SIG-M5 treated with dmso at 0.1 percent for 504 hours (cell line): ENCODE measurements around the gene FOXRED2.
"Not testable (repeated sequence)": the region's sequence is repeated elsewhere in the genome, so short reads cannot be mapped to it uniquely, and the experiment has no call there.

Experiments
- DNase-seq: peaks from one replicate; lab custom pipeline; 2025; ENCODE audit not compliant: unreplicated experiment; lab: John Stamatoyannopoulos, UW

FOXRED2 gene

GRCh38 chr22:36506637-36507517 is at the start of gene FOXRED2:
Gene FOXRED2, minus strand, starts transcription at chr22:36507040. Its CDS starts 618 bp downstream, at chr22:36506422.
- DNase-seq, result peak; percentile 62

- DNase-seq, result no peak
Observed at GRCh38 chr22:36554098-36554497, 47.3 kb upstream of the FOXRED2 start.

GRCh38 chr22:36552289-36552688 is 45.4 kb upstream of the FOXRED2 start:
- DNase-seq, result peak; percentile 51

- no peak for DNase-seq
Observed at GRCh38 chr22:36550701-36551495, 44.1 kb upstream of the FOXRED2 start.

- no peak for DNase-seq
Observed at GRCh38 chr22:36549033-36549432, 42.2 kb upstream of the FOXRED2 start.

GRCh38 chr22:36548606-36549005 is 41.8 kb upstream of the FOXRED2 start:
- DNase-seq, result no peak

GRCh38 chr22:36546932-36547331 is 40.1 kb upstream of the FOXRED2 start:
- DNase-seq, result no peak

GRCh38 chr22:36546092-36546804 is 39.4 kb upstream of the FOXRED2 start:
- peak; percentile 67 for DNase-seq

- DNase-seq, result no peak
Observed at GRCh38 chr22:36544107-36544620, 37.3 kb upstream of the FOXRED2 start.

- no peak for DNase-seq
Observed at GRCh38 chr22:36541831-36542411, 35.1 kb upstream of the FOXRED2 start.

- DNase-seq, result no peak
Observed at GRCh38 chr22:36540867-36541642, 34.2 kb upstream of the FOXRED2 start.

- DNase-seq, result no peak
Observed at GRCh38 chr22:36538529-36538928, 31.7 kb upstream of the FOXRED2 start.

- DNase-seq, result no peak
Observed at GRCh38 chr22:36536717-36537116, 29.9 kb upstream of the FOXRED2 start.

GRCh38 chr22:36533320-36533719 is 26.5 kb upstream of the FOXRED2 start:
- DNase-seq, result not testable (repeated sequence)

GRCh38 chr22:36532466-36532865 is 25.6 kb upstream of the FOXRED2 start:
- no peak for DNase-seq

GRCh38 chr22:36528795-36529751 is 22.2 kb upstream of the FOXRED2 start, which contains the start of gene EIF3D:
Gene EIF3D, minus strand, starts transcription at chr22:36529166. Its CDS starts 3,045 bp downstream, at chr22:36526121.
- peak; percentile 97 for DNase-seq

- no peak for DNase-seq
Observed at GRCh38 chr22:36528341-36528740, 21.5 kb upstream of the FOXRED2 start.

- no peak for DNase-seq
Observed at GRCh38 chr22:36522662-36523061, 15.8 kb upstream of the FOXRED2 start.

GRCh38 chr22:36520423-36520822 is 13.6 kb upstream of the FOXRED2 start:
- peak; percentile 23 for DNase-seq
